Ishikawa (cell line): ENCODE results near the gene LAYN.

Source experiments
- CEBPB ChIP-seq: IDR thresholded peaks from 2 replicates; pipeline ENCODE4 v1.6.1; 2012
- CREB1 ChIP-seq: IDR thresholded peaks from 2 replicates; pipeline ENCODE4 v1.6.1; 2012; ENCODE audit warnings: low read depth
- EGR1 ChIP-seq: IDR thresholded peaks from 2 replicates; pipeline ENCODE4 v1.6.1; 2012
- EP300 ChIP-seq: IDR thresholded peaks from 2 replicates; pipeline ENCODE4 v1.6.1; 2012; ENCODE audit warnings: borderline replicate concordance
- FOXM1 ChIP-seq: IDR thresholded peaks from 2 replicates; pipeline ENCODE4 v1.6.1; 2012; ENCODE audit warnings: low read depth, borderline replicate concordance
- MAX ChIP-seq: IDR thresholded peaks from 2 replicates; pipeline ENCODE4 v1.6.1; 2012
- NFIC ChIP-seq: IDR thresholded peaks from 2 replicates; pipeline ENCODE4 v1.6.1; 2012
- RAD21 ChIP-seq: IDR thresholded peaks from 2 replicates; pipeline ENCODE4 v1.6.1; 2012; ENCODE audit warnings: low read depth
- REST ChIP-seq: IDR thresholded peaks from 2 replicates; pipeline ENCODE4 v1.6.1; 2012; ENCODE audit warnings: low read depth, mild to moderate bottlenecking
- TAF1 ChIP-seq: IDR thresholded peaks from 2 replicates; pipeline ENCODE4 v1.6.1; 2012; ENCODE audit warnings: low read depth, mild to moderate bottlenecking
- TCF12 ChIP-seq: IDR thresholded peaks from 2 replicates; pipeline ENCODE4 v1.6.1; 2012; ENCODE audit warnings: low read depth
- TEAD4 ChIP-seq: IDR thresholded peaks from 2 replicates; pipeline ENCODE4 v1.6.1; 2012
- USF1 ChIP-seq: IDR thresholded peaks from 2 replicates; pipeline ENCODE4 v1.6.1; 2012
- YY1 ChIP-seq: IDR thresholded peaks from 2 replicates; pipeline ENCODE4 v1.6.1; 2012; ENCODE audit warnings: low read depth
- ZBTB7A ChIP-seq: IDR thresholded peaks from 2 replicates; pipeline ENCODE4 v1.6.1; 2012; ENCODE audit warnings: low read depth

The LAYN gene

GRCh38 chr11:111524056-111524455 is 16.5 kb upstream of the LAYN start:
- TF ChIP-seq TEAD4 = no peak
- no peak for TF ChIP-seq EGR1
- TF ChIP-seq FOXM1 = no peak
- TF ChIP-seq YY1 = no peak
- TF ChIP-seq USF1 = no peak
- TF ChIP-seq TCF12 = no peak
- TF ChIP-seq RAD21 = no peak
- no peak for TF ChIP-seq EP300
- TF ChIP-seq MAX = no peak
- TF ChIP-seq CREB1 = no peak
- TF ChIP-seq CEBPB = no peak
- no peak for TF ChIP-seq REST
- TF ChIP-seq ZBTB7A = no peak
- no peak for TF ChIP-seq NFIC
- no peak for TF ChIP-seq TAF1

GRCh38 chr11:111525456-111525855 is 15.1 kb upstream of the LAYN start:
- TF ChIP-seq EP300 = no peak

GRCh38 chr11:111526501-111526900 is 14.0 kb upstream of the LAYN start:
- TF ChIP-seq TAF1 (no peak), MAX (no peak)

- no peak for TF ChIP-seq TCF12
- TF ChIP-seq TAF1 = no peak
- TF ChIP-seq FOXM1 = no peak
- TF ChIP-seq MAX = no peak
- no peak for TF ChIP-seq NFIC
- TF ChIP-seq REST = no peak
- TF ChIP-seq RAD21 = no peak
- no peak for TF ChIP-seq CEBPB
- no peak for TF ChIP-seq USF1
- TF ChIP-seq YY1 = no peak
- TF ChIP-seq ZBTB7A = no peak
- TF ChIP-seq EGR1 = no peak
- TF ChIP-seq EP300 = no peak
- no peak for TF ChIP-seq TEAD4
- TF ChIP-seq CREB1 = no peak
Observed at GRCh38 chr11:111527279-111527678, 13.2 kb upstream of the LAYN start.

- TF ChIP-seq RAD21 (peak; percentile 13; the same call in 1 of the 2 replicates), TCF12 (no peak), MAX (no peak), CREB1 (no peak), YY1 (no peak), USF1 (no peak), CEBPB (no peak)
Observed at GRCh38 chr11:111528557-111528956, 12.0 kb upstream of the LAYN start.

GRCh38 chr11:111530091-111530490 is 10.4 kb upstream of the LAYN start:
- TF ChIP-seq CREB1 = no peak
- no peak for TF ChIP-seq USF1
- TF ChIP-seq REST = no peak
- no peak for TF ChIP-seq MAX
- no peak for TF ChIP-seq ZBTB7A
- TF ChIP-seq FOXM1 = no peak
- no peak for TF ChIP-seq TCF12
- no peak for TF ChIP-seq EP300
- TF ChIP-seq YY1 = no peak
- no peak for TF ChIP-seq CEBPB
- TF ChIP-seq RAD21 = no peak
- TF ChIP-seq TEAD4 = no peak
- no peak for TF ChIP-seq EGR1
- TF ChIP-seq TAF1 = no peak
- no peak for TF ChIP-seq NFIC
